Measurements from ENCODE around the gene MYRF. TPM values are rescaled to one million over a fixed set of nuclear protein-coding genes. Genes with fewer than 3 reads are reported as not detected.

MYRF gene
- total and polyA plus RNA-seq, 7 donors, result 0.01 to 0.24 (median 0.11) TPM; not detected in 1

GRCh38 chr11:61762798-61763197, 10.4 kb downstream of the MYRF start:
- DNase-seq (no peak), ATAC-seq (no peak)
- no peaks in the 10 kb centered on the region for H3K4me1 ChIP-seq
- intact Hi-C loops (cut with DNase I), result no loop called here
- H3K27ac ChIP-seq, result no peak overlapping the region
- TF ChIP-seq CTCF (IDR thresholded peaks at IDR 0.05), result no peak
- peaks cover 0 to 26% (median 8%) of the 10 kb centered on the region in 3 donors for H3K27me3 ChIP-seq (ENCODE audit: insufficient read depth in 3 of 3, low read length in 2 of 3)
- H3K36me3 ChIP-seq (ENCODE audit: insufficient read depth in 1 of 2, low read depth in 1 of 2), result no peaks in the 10 kb centered on the region
- 19 to 25% (median 23%) methylated on average over 15 of the region's 15 CpGs for WGBS, 3 donors
- H3K9me3 ChIP-seq, result no peaks in the 10 kb centered on the region
- H3K4me3 ChIP-seq, result no peak overlapping the region

- DNase-seq (no peak), ATAC-seq (no peak)
- TF ChIP-seq CTCF (IDR thresholded peaks at IDR 0.05), result no peak
- H3K36me3 ChIP-seq (ENCODE audit: insufficient read depth in 1 of 2, low read depth in 1 of 2), result no peaks in the 10 kb centered on the region
- H3K4me1 ChIP-seq, result no peaks in the 10 kb centered on the region
- WGBS, 3 donors, result 56 to 63% (median 56%) methylated on average over 23 of the region's 23 CpGs
- intact Hi-C loops (cut with DNase I), result no loop called here
- H3K27ac ChIP-seq, result no peak overlapping the region
- no peaks in the 10 kb centered on the region for H3K9me3 ChIP-seq
- peaks cover 0 to 26% (median 8%) of the 10 kb centered on the region in 3 donors for H3K27me3 ChIP-seq (ENCODE audit: insufficient read depth in 3 of 3, low read length in 2 of 3)
- no peak overlapping the region for H3K4me3 ChIP-seq
These were observed 11.6 kb downstream of the MYRF start for GRCh38 chr11:61763930-61764605.

- TF ChIP-seq CTCF (IDR thresholded peaks at IDR 0.05), result no peak
- WGBS, 3 donors, result 32 to 50% (median 42%) methylated on average over 18 to 22 of the region's 22 CpGs
- Histone ChIP-seq H3K36me3 (ENCODE audit: insufficient read depth in 1 of 2, low read depth in 1 of 2) (no peaks in the 10 kb centered on the region), H3K9me3 (no peaks in the 10 kb centered on the region), H3K27ac (no peak overlapping the region), H3K27me3 (ENCODE audit: insufficient read depth in 3 of 3, low read length in 2 of 3) (peaks cover 0 to 26% (median 8%) of the 10 kb centered on the region in 3 donors), H3K4me3 (no peak overlapping the region), H3K4me1 (no peaks in the 10 kb centered on the region)
- intact Hi-C loops (cut with DNase I), result no loop called here
- DNase-seq (no peak), ATAC-seq (no peak)
These were observed 12.3 kb downstream of the MYRF start for GRCh38 chr11:61764606-61765260.

- DNase-seq, result no peak
- WGBS, 3 donors, result 77 to 82% (median 80%) methylated on average over 23 to 26 of the region's 26 CpGs
- TF ChIP-seq CTCF (IDR thresholded peaks at IDR 0.05), result no peak
- Histone ChIP-seq H3K27me3 (ENCODE audit: insufficient read depth in 3 of 3, low read length in 2 of 3) (peaks cover 0 to 23% (median 8%) of the 10 kb centered on the region in 3 donors), H3K27ac (no peak overlapping the region), H3K4me1 (no peaks in the 10 kb centered on the region), H3K36me3 (ENCODE audit: insufficient read depth in 1 of 2, low read depth in 1 of 2) (no peaks in the 10 kb centered on the region), H3K9me3 (no peaks in the 10 kb centered on the region), H3K4me3 (no peak overlapping the region)
- ATAC-seq, result no peak
- intact Hi-C loops (cut with DNase I), result no loop called here
These were observed 13.3 kb downstream of the MYRF start for GRCh38 chr11:61765550-61766253.

Data from psoas muscle (tissue), 8 donors.